ENCODE measurements around the gene TSPAN3.

GRCh38 chr15:77014132-77015081, 56.5 kb downstream of the TSPAN3 start:
- TF ChIP-seq CTCF (IDR thresholded peaks at IDR 0.05) (no peak), POLR2A (IDR thresholded peaks at IDR 0.05) (no peak), EP300 (IDR thresholded peaks at IDR 0.05) (no peak)

All from gastroesophageal sphincter (tissue), 3 donors.